Stomach smooth muscle (tissue), 2 donors: ENCODE results near the gene MED15.

Experiments
- H3K27ac ChIP-seq: one replicate; pipeline ENCODE4 v1.7.0; 2013; ENCODE audit warnings: mild to moderate bottlenecking, low read length, inconsistent platforms
- H3K27me3 ChIP-seq, 2 donors: one replicate each; pipeline ENCODE4 v1.7.0; 2013; ENCODE audit warnings: low read length in 2 of 2; ENCODE audit not compliant: insufficient read depth in 2 of 2, control insufficient read depth in 1 of 2
- H3K36me3 ChIP-seq, 2 donors: one replicate each; pipeline ENCODE4 v1.7.0; 2013; ENCODE audit warnings: low read length in 2 of 2; ENCODE audit not compliant: control insufficient read depth in 2 of 2, insufficient read depth in 2 of 2
- H3K4me1 ChIP-seq: one replicate; pipeline ENCODE4 v1.7.0; 2013; ENCODE audit warnings: low read length; ENCODE audit not compliant: control insufficient read depth, insufficient read depth
- H3K4me3 ChIP-seq, 2 donors: one replicate each; pipeline ENCODE4 v1.7.0; 2013; ENCODE audit warnings: low read length in 2 of 2
- H3K9ac ChIP-seq, 2 donors: one replicate each; pipeline ENCODE4 v1.7.0; 2013; ENCODE audit warnings: low read length in 2 of 2, mild to moderate bottlenecking in 1 of 2
- H3K9me3 ChIP-seq, 2 donors: one replicate each; pipeline ENCODE4 v1.7.0; 2013; ENCODE audit warnings: low read length in 2 of 2; ENCODE audit not compliant: control insufficient read depth in 2 of 2
- donor health status: healthy.
- donor health status: Pancreatic carcinoma.

Gene MED15

GRCh38 chr22:20580611-20581502 lies 73.4 kb downstream of the MED15 start:
- peaks cover 3% of the 10 kb centered on the region for H3K4me1 ChIP-seq
- H3K27me3 ChIP-seq, result no peaks in the 10 kb centered on the region
- no peak overlapping the region for H3K27ac ChIP-seq
- no peaks in the 10 kb centered on the region for H3K9me3 ChIP-seq
- no peak overlapping the region for H3K4me3 ChIP-seq
- no peak overlapping the region for H3K9ac ChIP-seq
- peaks cover 64 to 67% of the 10 kb centered on the region in 2 donors for H3K36me3 ChIP-seq

DNA sequence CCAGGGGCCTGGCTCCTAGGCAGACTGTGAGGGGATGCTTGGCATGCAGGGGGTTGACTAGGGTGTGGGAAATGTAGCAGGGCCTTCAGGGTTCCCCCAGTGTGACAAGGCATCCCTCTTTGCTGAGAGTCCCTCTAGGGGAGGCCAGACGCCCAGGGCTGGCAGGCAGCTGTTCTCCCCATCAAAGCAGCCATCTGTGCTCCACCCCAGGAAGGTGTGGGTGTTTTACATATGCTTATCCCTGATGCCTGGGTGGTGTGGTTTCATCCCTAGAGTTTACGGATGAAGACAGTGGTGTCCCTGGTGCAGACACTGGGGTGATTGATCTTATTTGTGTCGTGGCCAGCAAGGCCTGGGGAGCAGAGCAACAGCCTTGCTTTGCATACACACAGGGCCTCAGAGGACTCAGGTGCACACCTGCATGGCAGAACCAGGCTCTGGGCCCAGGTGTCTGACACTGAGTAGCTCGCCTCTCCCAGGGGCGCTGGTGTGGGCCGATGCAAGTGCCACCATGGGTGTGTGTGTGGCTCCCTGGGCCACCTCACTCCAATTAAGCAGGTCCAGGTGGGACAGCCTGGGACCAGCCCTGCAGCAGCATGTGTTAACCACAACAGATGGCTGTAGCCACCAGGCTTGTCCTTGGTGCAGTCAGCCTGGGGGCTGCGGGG lies 74.2 kb downstream of the MED15 start:
- H3K27me3 ChIP-seq, result no peaks in the 10 kb centered on the region
- no peak overlapping the region for H3K27ac ChIP-seq
- peaks cover 63% of the 10 kb centered on the region in 2 donors for H3K36me3 ChIP-seq
- no peak overlapping the region for H3K4me3 ChIP-seq
- H3K4me1 ChIP-seq, result no peaks in the 10 kb centered on the region
- no peak overlapping the region for H3K9ac ChIP-seq
- H3K9me3 ChIP-seq, result no peaks in the 10 kb centered on the region

GRCh38 chr22:20582171-20582511 lies 74.7 kb downstream of the MED15 start:
- H3K9ac ChIP-seq, result no peak overlapping the region
- no peak overlapping the region for H3K4me3 ChIP-seq
- H3K27me3 ChIP-seq, result no peaks in the 10 kb centered on the region
- H3K4me1 ChIP-seq, result no peaks in the 10 kb centered on the region
- H3K27ac ChIP-seq, result no peak overlapping the region
- peaks cover 64% of the 10 kb centered on the region in 2 donors for H3K36me3 ChIP-seq
- H3K9me3 ChIP-seq, result no peaks in the 10 kb centered on the region

- H3K27ac ChIP-seq, result no peak overlapping the region
- H3K9ac ChIP-seq, result no peak overlapping the region
- no peak overlapping the region for H3K4me3 ChIP-seq
- no peaks in the 10 kb centered on the region for H3K27me3 ChIP-seq
- no peaks in the 10 kb centered on the region for H3K9me3 ChIP-seq
- no peaks in the 10 kb centered on the region for H3K4me1 ChIP-seq
- peaks cover 60 to 61% of the 10 kb centered on the region in 2 donors for H3K36me3 ChIP-seq
Measured at GRCh38 chr22:20582520-20583361, 75.3 kb downstream of the MED15 start.

GRCh38 chr22:20583471-20583922 lies 76.1 kb downstream of the MED15 start:
- Histone ChIP-seq H3K36me3 (peaks cover 54 to 58% of the 10 kb centered on the region in 2 donors), H3K9me3 (no peaks in the 10 kb centered on the region), H3K4me1 (no peaks in the 10 kb centered on the region), H3K27ac (no peak overlapping the region), H3K4me3 (no peak overlapping the region), H3K27me3 (no peaks in the 10 kb centered on the region), H3K9ac (no peak overlapping the region)

DNA sequence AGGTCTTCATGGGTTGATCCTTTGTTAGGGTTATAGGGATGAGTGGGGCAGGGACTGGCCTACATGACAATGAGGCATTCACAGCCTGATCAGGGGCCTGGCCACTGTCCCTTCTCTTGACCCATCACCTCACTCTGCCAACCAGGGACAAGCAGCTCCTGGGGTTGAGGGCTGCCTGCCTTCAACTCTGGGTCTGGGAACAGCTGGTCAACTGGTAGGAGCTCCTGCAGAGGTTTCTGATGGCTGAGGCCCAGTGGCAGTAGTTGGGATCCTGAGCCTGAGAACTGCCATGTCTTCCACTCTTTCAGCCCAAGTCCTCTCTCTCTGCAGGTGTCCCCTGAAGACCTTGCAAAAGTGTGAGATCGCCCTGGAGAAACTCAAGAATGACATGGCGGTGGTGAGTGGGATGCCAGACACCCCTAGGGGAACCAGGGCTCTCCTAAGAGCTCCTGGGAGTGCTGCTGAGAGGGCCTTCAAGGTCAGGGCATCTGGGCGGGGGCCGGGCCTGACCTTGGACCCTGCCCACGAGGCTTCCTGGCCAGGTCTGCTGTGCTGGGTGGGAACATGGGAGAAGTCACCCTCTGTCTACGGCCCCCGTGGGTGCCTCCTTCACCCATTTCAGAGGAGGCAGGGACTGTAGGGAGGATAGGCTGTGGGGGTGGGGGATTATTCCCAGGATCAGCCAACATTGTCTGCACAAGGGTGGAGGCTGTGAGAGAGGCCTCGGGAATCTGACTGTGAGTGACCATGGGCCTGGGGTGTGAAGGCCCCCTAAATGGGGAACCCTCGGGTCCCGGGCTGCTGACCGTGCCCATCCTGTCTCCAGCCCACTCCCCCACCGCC lies 76.8 kb downstream of the MED15 start:
- H3K9ac ChIP-seq, result no peak overlapping the region
- no peaks in the 10 kb centered on the region for H3K27me3 ChIP-seq

GRCh38 chr22:20584872-20585638 lies 77.6 kb downstream of the MED15 start:
- Histone ChIP-seq H3K27ac (no peak overlapping the region), H3K9ac (no peak overlapping the region), H3K4me1 (no peaks in the 10 kb centered on the region), H3K9me3 (no peaks in the 10 kb centered on the region), H3K27me3 (no peaks in the 10 kb centered on the region), H3K4me3 (no peak overlapping the region), H3K36me3 (peaks cover 43 to 45% of the 10 kb centered on the region in 2 donors)

More for the DNA sequence above, 76.8 kb downstream of the MED15 start:
- Histone ChIP-seq H3K27ac (no peak overlapping the region), H3K4me1 (no peaks in the 10 kb centered on the region), H3K4me3 (no peak overlapping the region), H3K36me3 (peaks cover 47 to 50% of the 10 kb centered on the region in 2 donors), H3K9me3 (no peaks in the 10 kb centered on the region)

- Histone ChIP-seq H3K9ac (no peak overlapping the region), H3K36me3 (peaks cover 41 to 45% of the 10 kb centered on the region in 2 donors), H3K4me3 (no peak overlapping the region), H3K27ac (no peak overlapping the region), H3K9me3 (no peaks in the 10 kb centered on the region), H3K4me1 (no peaks in the 10 kb centered on the region), H3K27me3 (no peaks in the 10 kb centered on the region)
Measured at GRCh38 chr22:20585639-20586402, 78.4 kb downstream of the MED15 start.

DNA sequence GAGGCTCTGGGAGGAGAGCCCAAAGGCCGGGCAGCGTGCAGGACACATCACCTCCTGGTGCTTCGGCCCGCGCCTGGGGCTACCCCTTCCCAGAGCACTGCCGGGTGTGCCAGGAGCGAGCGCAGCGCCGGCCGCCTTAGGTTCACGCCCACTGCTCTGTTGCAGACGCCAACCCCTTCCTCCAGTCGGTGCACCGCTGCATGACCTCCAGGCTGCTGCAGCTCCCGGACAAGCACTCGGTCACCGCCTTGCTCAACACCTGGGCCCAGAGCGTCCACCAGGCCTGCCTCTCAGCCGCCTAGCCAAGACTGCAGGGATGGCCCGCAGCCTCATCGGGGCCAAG lies 79.0 kb downstream of the MED15 start:
- Histone ChIP-seq H3K4me1 (no peaks in the 10 kb centered on the region), H3K9me3 (no peaks in the 10 kb centered on the region), H3K27ac (no peak overlapping the region), H3K9ac (no peak overlapping the region), H3K27me3 (no peaks in the 10 kb centered on the region), H3K4me3 (no peak overlapping the region), H3K36me3 (peaks cover 41 to 43% of the 10 kb centered on the region in 2 donors)
